ENCODE measurements around the gene VIPR2.

The VIPR2 gene

GRCh38 chr7:159146084-159146858 is 1.6 kb upstream of the VIPR2 start:
- DNase-seq (ENCODE audit: low read depth in 2 of 2) = no peak
- no peak for TF ChIP-seq CTCF (IDR thresholded peaks at IDR 0.05; ENCODE audit: low read depth, low read length)
- H3K4me3 ChIP-seq (replicated peaks in 1 of 2; ENCODE audit: low read depth in 2 of 2, low read length in 2 of 2) = no peak overlapping the region

- no peak for TF ChIP-seq CTCF (IDR thresholded peaks at IDR 0.05; ENCODE audit: low read depth, low read length)
- H3K4me3 ChIP-seq (replicated peaks in 1 of 2; ENCODE audit: low read depth in 2 of 2, low read length in 2 of 2) = no peak overlapping the region
These were observed 806 bp upstream of the VIPR2 start for GRCh38 chr7:159145490-159145855.

GRCh38 chr7:159143780-159144757 is 598 bp downstream of the VIPR2 start:
- H3K4me3 ChIP-seq (replicated peaks in 1 of 2; ENCODE audit: low read depth in 2 of 2, low read length in 2 of 2) = no peak overlapping the region
- peak; percentile 1 to 4 for DNase-seq (ENCODE audit: low read depth in 2 of 2)
- TF ChIP-seq CTCF (IDR thresholded peaks at IDR 0.05; ENCODE audit: low read depth, low read length) = no peak

More at GRCh38 chr7:159145490-159145855, 806 bp upstream of the VIPR2 start:
- no peak for DNase-seq (ENCODE audit: low read depth in 2 of 2)

- no peak for TF ChIP-seq CTCF (IDR thresholded peaks at IDR 0.05; ENCODE audit: low read depth, low read length)
- no peak overlapping the region for H3K4me3 ChIP-seq (replicated peaks in 1 of 2; ENCODE audit: low read depth in 2 of 2, low read length in 2 of 2)
- no peak for DNase-seq (ENCODE audit: low read depth in 2 of 2)
These were observed 1.9 kb downstream of the VIPR2 start for GRCh38 chr7:159142730-159143129.

GRCh38 chr7:159142199-159142598 is 2.5 kb downstream of the VIPR2 start:
- no peak for DNase-seq (ENCODE audit: low read depth in 2 of 2)
- no peak overlapping the region for H3K4me3 ChIP-seq (replicated peaks in 1 of 2; ENCODE audit: low read depth in 2 of 2, low read length in 2 of 2)
- no peak for TF ChIP-seq CTCF (IDR thresholded peaks at IDR 0.05; ENCODE audit: low read depth, low read length)

GRCh38 chr7:159141660-159142059 is 3.0 kb downstream of the VIPR2 start:
- DNase-seq (ENCODE audit: low read depth in 2 of 2) = no peak
- H3K4me3 ChIP-seq (replicated peaks in 1 of 2; ENCODE audit: low read depth in 2 of 2, low read length in 2 of 2) = no peak overlapping the region
- TF ChIP-seq CTCF (IDR thresholded peaks at IDR 0.05; ENCODE audit: low read depth, low read length) = no peak
